ENCODE results near the gene MT2A.
A peak's percentile ranks its signal among the peaks of the same experiment; 100 is the strongest.
"Not testable (repeated sequence)": the region's sequence is repeated elsewhere in the genome, so short reads cannot be mapped to it uniquely, and the experiment has no call there.

MT2A gene

DNA sequence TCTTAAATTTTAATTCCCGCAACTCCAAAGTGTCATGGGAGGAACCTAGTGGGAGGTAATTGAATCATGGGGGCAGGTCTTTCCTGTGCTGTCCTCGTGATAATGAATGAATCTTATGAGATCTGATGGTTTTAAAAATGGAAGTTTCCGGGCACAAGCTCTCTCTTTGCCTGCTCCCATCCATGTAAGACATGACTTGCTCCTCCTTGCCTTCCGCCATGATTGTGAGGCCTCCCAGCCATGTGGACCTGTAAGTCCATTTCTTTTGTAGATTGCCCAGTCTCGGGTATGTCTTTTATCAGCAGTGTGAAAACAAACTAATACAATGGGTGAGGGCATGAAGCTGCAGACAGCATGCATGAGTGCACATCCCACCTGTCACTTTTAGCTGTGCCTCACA lies 14.8 kb downstream of the MT2A start:
- not testable (repeated sequence) for DNase-seq

- DNase-seq, result no peak
Observed at GRCh38 chr16:56623637-56624036, 15.3 kb downstream of the MT2A start.

DNA sequence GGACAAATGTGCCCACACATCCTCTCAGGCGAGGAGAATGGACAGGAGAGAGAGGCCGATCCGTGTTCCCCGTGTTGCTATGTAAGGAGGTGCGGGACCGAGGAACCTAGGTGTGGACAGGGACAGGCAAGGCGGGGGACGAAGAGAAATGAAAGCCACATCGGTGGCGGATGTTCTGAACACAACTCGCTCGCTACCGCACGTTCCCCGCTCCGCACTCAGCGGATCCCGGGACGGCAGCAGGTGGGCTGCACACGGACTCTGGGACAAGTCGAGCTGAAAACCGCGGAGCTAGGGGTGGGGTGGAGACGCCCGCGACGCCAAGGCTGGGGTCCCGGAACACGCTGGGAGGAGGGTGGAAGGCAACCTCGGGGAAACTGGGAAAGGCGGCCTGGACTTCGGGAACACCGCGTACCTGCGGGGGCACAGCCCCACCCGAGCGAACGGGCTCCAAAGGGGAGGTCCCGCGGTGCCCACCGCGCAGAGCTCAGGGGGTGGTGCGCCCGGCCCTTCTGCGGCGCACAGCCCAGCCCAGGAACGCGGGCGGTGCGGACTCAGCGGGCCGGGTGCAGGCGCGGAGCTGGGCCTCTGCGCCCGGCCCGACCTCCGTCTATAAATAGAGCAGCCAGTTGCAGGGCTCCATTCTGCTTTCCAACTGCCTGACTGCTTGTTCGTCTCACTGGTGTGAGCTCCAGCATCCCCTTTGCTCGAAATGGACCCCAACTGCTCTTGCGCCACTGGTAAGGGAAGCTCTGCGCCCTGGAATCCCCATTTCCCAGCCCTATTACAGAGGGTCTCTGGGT lies 17.0 kb downstream of the MT2A start, which contains the start of gene MT1E:
TSS of gene MT1E (plus strand) at position 642 of the 803 bp plus-strand sequence. CDS start at position 713, 71 bp downstream.
- peak; percentile 15 for DNase-seq

- DNase-seq, result no peak
Observed at GRCh38 chr16:56625943-56626654, 17.7 kb downstream of the MT2A start.

DNA sequence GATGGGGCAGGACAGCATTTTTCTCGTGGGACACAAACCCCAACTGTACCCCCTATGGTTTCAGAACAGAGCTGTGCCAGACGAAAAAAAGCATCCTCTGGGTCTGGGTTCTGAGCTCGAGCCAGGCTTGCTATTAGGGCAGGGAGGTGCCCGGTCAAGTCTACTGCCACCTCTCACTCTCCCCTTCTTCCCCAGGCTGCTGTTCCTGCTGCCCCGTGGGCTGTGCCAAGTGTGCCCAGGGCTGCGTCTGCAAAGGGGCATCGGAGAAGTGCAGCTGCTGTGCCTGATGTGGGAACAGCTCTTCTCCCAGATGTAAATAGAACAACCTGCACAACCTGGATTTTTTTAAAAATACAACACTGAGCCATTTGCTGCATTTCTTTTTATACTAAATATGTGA lies 18.3 kb downstream of the MT2A start:
- no peak for DNase-seq

GRCh38 chr16:56628486-56629350 lies 20.3 kb downstream of the MT2A start:
- no peak for DNase-seq

- no peak for DNase-seq
Observed at GRCh38 chr16:56629531-56629930, 21.1 kb downstream of the MT2A start.

DNA sequence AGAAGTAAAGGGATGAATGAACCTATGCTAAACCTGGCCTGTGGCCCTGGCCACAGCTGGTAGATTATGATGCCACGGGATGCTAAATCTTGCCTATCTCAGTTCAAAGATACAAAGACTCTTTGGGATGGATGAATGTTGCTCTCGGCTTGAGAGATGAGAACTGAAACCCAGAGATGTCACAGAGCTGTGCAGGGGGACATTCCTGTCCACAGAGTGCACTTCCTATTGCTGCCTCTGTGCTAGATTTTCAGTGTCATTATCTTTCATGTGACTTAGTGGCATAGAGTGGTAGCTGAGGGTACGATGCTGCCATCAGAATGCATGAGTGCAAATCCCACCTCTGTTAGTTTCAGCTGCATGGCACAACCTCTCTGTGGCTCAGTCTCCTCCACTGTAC lies 21.8 kb downstream of the MT2A start:
- no peak for DNase-seq

DNA sequence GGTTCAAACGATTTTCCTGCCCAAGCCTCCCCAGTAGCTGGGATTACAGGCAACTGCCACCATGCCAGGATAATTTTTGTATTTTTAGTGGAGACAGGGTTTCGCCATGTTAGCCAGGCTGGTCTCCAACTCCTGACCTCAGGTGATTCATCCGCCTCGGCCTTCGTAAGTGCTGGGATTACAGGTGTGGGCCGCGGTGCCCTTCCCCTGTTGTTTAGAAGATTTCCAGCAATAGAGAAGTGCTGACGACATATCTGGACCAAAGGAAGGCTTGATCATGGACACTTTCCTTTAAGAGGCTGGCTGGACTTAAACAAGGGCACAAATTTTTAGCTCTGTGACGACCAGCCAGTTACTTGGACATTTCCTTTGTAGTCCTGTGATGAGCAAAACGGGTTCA lies 22.8 kb downstream of the MT2A start:
- DNase-seq, result no peak

- no peak for DNase-seq
Observed at GRCh38 chr16:56631832-56632155, 23.4 kb downstream of the MT2A start.

DNA sequence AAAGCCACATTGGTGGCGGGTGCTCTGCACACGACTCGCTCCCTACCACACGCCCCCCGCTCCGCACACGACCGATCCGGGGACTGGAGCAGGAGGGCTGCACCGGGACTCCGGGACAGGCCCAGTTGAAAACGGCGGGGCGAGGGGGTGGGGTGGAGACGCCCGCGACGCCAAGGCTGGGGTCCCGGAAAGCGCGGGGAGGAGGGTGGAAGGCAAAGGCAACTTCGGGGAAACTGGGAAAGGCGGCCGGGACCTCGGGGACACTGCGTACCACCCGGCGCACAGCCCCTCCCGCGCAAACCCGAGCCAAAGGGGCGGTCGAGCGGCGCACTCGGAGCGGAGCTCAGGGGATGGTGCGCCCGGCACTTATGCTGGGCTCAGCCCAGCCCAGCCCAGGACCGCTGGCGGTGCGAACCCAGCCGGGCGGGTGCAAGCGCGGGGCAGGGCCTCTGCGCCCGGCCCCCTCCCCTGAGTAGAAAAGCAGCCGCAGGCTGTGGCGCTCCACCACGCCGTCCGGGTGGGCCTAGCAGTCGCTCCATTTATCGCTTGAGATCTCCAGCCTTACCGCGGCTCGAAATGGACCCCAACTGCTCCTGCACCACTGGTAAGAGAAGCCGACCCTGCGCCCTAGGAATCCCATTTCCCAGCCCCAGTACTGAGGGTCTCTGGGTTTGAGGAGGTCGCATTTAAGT lies 23.9 kb downstream of the MT2A start, which contains the start of gene MT1M:
TSS of gene MT1M (plus strand) at position 504 of the 692 bp plus-strand sequence. CDS start at position 577, 73 bp downstream.
- no peak for DNase-seq

DNA sequence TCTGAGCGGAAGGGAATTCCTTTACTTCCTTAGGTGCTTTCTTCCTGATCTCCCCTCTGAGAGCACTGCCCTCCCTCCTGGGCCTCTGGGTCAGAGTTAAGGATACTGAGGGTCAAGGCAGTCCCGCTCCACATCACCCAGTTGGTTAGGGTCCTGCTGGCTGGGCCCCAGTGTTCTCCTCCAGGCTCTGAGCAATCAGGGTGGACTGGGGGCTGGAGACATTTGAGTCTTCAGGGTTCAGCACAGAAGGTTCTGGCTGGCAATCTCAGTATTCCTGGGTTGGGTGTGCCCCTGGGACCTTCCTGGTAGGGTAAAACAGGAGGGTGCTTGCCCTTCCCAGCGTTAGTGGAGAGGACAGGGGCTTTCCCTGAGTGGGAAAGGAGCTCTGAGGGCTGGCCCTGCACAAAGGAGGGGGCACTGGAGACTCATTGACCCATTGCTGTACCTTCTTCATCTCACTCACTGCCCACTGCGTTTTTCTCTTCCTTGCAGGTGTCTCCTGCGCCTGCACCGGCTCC lies 24.5 kb downstream of the MT2A start:
- no peak for DNase-seq

- DNase-seq, result no peak
Observed at GRCh38 chr16:56633535-56633934, 25.2 kb downstream of the MT2A start.

DNA sequence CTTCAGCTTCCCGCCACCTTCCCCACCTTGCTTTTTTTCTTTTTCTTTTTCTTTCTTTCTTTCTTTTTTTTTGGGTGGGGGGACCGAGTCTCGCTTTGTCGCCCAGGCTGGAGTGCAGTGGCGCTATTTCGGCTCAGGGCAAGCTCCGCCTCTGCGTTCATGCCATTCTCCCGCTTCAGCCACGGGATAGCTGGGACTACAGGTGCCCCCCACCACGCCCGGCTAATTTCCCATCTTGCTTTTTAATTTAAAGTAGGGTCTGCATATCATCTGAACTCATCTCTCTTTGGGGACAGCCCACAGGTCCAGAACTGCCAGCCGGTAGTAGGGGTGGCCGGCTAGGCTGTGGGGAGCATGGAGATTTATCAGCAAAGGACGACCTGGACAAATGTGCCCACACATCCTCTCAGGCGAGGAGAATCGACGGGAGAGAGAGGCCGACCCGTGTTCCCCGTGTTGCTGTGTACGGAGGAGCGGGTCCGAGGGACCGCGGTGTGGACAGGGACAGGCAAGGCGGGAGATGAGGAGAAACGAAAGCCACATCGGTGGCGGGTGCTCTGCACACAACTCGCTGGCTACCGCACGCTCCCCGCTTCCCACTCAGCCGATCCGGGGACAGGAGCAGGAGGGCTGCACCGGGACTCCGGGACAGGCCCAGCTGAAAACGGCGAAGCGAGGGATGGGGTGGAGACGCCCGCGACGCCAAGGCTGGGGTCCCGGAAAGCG lies 26.5 kb downstream of the MT2A start:
- no peak for DNase-seq

GRCh38 chr16:56635441-56635967 lies 27.1 kb downstream of the MT2A start:
- no peak for DNase-seq

GRCh38 chr16:56636616-56637413 lies 28.4 kb downstream of the MT2A start:
- DNase-seq, result no peak

DNA sequence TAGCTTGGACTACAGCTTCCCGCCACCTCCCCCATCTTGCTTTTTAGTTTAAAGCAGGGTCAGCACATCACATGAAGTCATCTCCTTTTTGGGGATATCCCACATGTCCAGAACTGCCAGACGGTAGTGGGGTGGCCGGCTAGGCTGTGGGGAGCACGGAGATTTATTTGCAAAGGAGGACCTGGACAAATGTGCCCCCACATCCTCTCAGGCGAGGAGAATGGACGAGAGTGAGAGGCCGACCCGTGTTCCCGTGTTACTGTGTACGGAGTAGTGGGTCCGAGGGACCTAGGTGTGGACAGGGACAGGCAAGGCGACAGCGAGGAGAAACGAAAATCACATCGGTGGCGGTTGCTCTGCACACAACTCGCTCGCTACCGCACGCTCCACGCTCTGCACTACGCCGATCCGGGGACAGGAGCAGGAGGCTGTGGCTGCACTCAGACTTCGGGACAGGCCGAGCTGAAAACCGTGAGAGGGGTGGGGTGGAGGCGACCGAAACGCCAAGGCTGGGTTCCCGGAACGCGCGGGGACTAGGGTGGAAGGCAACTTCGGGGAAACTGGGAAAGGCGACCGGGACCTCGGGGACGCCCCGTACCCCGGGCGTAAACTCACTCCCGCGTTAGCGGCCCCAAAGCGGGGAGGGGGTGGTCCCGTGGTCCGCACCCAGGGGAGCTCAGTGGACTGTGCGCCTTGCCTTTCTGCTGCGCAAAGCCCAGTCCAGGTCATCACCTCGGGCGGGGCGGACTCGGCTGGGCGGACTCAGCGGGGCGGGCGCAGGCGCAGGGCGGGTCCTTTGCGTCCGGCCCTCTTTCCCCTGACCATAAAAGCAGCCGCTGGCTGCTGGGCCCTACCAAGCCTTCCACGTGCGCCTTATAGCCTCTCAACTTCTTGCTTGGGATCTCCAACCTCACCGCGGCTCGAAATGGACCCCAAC lies 29.7 kb downstream of the MT2A start, which contains the start of gene MT1A:
TSS of gene MT1A (plus strand) at position 853 of the 937 bp plus-strand sequence. CDS start at position 926, 73 bp downstream.
- no peak for DNase-seq

DNA sequence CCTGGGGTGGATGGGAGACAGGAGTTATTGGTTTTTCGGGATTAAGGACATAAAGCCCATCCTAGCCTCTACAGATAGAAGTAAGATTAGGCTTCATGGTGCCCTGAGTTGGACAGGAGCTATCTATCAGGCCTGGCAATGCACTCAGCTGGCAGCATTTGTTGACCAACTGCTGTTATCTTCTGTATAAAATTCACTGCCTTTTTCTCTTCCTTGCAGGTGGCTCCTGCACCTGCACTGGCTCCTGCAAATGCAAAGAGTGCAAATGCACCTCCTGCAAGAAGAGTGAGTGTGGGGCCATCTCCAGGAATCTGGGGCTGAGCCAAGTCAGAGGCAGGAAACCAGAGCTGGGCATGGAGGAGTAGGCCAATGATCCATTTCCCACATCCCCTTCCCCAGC lies 30.7 kb downstream of the MT2A start:
- DNase-seq, result no peak

DNA sequence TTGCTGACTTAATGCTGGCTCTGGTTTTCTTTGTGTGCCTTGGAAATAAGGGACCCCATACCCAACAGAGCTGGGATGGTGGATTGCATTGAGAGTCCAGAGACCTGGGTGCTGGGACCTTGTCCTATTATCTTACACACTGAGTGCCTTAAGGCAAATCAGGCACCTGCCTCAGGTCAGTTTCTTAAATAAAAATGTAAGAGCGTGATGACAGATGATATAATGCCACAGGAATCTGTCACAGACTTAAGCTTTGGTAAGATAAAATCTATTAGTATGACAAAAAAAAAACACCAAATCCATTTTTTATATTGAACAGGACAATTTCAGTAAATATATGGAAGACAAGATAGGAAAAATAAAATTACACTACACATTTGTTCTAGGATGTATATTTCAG lies 31.7 kb downstream of the MT2A start:
- no peak for DNase-seq
